GM21619 (cell line): Measurements from ENCODE around the gene FGFR2.

Experiments
- ATAC-seq: cut with Tn5 transposase; IDR thresholded peaks from one replicate; pipeline ENCODE4 v1.9.1; 2021; ENCODE audit not compliant: unreplicated experiment

FGFR2 gene

DNA sequence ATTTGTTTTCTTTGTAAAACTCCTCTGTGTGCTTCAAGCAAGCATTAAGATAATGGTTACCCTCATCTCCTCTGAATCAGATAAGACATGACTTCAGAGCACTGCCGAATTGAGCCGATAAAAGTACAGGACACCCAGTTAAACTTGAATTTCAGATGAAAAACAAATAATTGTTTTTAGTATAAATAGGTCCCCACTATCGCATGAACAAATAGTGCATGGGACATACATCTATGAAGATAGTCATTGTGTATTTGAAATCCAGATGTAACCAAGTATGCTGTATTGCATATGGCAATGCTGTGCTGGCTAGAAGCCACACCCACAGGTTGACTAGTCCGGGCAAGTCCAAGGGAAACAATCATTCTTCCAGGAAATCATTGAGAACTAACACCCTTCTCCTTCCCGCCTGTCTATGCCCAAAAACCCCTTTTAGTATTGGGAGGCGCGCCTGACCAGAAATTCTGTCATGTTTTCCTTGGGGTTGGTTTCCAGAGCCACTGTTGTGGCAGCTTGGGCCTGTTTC lies 12.6 kb upstream of the FGFR2 start:
- no peak for ATAC-seq

GRCh38 chr10:121609426-121610380 lies 11.5 kb upstream of the FGFR2 start:
- no peak for ATAC-seq

DNA sequence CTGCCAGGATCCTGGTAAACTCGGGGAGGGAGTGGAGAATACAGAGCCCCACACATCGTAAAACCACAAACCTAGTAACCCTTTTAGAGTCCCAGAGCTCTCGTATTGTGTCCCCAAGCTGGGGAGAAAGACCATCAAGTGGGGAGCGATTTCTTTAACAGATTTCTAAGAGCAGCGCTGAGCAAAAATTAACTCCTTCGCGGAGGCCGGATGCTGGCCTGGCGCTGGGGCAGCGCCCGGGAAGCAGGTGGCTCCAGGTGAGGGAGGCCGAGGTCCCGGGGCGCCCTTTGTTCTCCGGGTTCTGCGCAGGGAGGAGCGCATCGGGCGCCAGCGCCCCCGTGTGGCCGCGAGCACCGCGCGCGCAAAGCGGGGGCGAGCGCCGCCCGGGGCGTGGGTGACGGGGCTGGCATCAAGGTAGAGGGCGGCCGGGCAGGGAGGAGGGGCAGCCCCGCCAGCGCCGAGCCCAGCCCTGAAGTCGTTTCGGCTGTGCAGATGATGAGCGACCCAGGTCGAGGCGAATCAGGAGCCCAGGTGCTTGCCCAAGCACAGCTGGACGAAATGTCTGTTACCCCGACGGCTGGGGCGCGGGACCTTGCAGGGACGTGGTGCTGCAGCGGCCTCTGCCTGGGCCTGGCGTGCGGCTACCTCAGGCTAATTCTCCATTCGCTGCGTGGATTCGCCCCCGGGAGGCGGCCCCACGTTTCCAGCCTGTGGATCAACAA lies 10.4 kb upstream of the FGFR2 start:
- peak; percentile 78 for ATAC-seq

DNA sequence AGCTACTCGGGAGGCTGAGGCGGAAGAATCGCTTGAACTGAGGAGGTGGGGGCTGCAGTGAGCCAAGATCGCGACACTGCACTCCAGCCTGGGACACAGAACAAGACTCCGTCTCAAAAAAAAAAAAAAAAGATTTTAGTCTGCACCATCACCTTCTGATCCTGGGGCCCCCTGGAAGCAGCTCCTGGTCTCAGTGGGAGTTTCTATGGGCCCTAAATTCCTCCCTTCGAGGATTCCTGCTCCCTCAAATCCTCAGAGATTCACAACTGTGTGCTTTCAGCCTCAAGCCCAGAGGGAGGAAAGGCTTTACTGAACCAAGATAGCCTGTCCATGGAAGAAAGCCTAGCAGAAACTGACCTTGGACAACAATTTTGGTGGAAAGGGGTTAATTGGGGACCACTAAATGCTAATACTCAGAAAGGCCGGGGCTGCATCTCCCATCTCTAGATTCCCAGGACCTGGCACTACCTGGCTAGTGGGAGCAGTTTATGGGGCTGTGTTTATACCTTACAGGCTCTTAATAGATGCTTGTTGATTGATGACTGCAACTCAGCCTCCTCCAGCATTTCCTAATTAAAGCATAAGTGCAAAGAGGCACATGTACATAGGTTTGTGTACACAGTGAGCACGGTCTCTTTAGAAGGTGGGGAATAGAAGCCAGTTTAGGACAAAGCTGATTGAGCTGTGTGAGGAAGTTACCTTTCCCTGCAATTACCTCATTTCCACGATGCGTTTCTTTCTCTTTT lies 9.2 kb upstream of the FGFR2 start:
- no peak for ATAC-seq

DNA sequence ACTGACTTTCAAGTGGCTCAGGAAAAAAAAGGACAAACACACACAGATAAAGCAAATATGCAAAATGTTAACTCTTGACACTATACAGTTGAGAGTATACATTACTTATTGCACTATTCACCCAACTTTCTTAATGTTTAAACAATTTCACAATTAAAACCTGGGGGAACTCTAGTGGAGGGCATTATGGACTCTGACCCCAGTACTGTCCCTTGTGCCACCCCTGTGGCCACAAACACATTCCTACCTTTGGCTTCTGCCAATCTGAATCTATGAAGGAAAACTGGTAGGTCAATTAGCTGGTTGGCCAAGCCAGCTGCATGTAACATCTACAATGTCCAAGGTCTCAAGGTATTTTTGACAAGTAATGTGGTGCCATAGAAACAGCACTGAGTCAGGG lies 7.5 kb upstream of the FGFR2 start:
- ATAC-seq = no peak

DNA sequence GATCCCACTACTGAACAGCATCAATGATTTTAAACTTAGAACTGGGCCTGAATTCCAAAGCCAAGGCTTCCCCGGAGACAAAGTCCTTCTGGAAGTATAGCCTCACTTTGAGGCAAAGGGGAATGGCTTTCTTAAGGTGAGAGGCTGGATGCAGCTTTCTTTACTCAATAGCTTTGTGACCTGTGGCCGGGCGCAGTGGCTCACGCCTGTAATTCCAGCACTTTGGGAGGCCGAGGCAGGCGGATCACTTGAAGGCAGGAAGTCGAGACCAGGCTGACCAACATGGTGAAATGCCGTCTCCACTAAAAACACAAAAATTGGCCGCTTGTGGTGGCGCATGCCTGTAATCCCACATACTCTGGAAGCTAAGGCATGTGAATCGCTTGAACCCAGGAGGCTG lies 3.2 kb upstream of the FGFR2 start:
- no peak for ATAC-seq

GRCh38 chr10:121600611-121601010 lies 2.4 kb upstream of the FGFR2 start:
- no peak for ATAC-seq

DNA sequence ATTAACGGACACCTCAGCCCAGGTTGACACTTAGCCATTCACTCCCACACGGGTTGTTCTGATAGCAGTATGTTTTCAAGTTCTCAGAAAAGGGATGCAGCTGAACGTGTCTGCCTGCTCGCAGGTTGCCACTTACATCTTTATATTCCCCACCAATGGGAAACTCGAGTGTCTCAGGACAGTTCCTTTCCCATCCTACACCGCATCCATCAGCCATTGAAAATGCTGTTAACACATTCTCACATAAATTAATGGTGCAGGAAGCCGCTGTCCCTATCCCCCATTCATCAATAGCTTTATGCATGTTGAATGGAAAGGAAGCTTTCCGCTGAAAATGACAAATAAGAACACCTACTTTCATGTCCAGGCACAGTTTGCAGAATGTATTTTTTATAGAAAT lies 1.7 kb upstream of the FGFR2 start:
- ATAC-seq = no peak

DNA sequence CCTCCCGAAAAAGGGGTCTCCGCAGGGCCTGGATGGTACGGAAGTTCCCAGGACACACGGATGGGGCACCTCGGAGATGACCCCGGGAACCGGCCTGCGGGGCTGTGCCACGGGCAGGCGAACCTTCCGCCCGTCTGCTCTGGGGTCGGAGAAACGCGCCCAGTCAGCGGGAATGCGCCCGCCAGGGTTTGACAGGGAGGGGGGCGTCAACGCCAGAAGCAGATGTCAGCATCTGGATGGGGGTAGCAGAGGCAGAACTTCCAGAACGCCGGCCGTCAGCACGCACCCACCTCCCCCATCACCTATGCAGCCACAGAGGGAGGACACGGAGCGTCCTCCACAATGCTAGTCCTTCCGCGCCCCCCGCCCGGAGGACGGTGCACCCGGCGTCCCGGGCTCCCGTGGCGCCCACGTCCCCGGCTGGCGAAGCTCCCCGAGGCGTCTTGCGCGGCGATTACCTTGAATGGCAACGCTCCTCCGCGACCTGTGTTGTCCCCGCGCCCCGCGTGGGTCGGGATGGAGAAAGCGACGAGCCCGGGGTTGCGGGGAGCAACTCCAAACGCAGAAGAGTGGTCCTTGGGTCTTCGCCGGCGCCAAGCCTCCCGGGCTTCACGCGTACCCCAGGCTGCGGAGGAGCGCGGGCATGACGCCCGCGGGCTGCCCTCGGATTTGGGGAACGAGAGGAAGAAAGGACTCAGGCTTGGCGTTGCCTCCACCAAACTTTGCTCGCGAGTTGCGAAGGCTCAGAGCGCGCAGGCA lies 561 bp downstream of the FGFR2 start:
- no peak for ATAC-seq

DNA sequence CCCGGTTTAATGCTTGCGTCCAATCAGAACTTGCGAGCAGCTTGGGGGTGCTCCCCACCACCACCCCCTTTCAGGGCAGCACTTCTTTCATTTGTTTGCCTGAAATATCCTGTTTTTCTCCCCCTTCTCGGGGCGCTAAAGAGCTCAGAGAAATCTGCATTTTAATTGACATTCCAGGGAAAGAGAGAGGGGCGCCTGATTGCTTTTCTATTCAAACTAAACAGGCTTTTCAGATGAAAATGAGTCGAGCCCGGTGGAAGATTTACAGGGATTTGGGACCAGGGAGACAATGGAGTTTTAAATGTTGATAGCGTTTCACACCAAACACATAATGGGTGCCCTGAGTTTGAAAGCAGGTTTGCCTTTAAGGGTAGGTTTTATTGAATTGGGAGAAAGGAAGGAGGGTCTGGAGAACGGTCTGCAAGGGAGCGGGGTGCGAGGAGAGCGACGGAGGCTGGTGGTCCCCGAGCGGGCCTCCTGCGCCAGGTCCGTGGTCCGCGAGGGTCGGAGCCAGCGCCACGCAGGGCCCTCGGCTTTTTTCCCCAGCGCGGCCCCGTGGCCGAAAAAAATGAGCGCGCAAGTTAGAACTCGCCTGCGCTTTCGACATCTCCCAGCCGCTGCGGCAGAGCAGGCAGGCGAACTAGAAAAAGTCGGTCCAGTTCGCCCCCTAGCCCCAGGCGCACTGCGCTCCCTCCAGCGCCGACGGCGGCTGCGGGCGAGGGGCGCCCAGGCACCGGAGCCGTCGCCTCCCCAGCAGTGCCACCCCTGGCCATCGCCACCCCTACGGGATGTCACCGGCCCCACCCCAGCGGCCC lies 1.3 kb downstream of the FGFR2 start:
- no peak for ATAC-seq

DNA sequence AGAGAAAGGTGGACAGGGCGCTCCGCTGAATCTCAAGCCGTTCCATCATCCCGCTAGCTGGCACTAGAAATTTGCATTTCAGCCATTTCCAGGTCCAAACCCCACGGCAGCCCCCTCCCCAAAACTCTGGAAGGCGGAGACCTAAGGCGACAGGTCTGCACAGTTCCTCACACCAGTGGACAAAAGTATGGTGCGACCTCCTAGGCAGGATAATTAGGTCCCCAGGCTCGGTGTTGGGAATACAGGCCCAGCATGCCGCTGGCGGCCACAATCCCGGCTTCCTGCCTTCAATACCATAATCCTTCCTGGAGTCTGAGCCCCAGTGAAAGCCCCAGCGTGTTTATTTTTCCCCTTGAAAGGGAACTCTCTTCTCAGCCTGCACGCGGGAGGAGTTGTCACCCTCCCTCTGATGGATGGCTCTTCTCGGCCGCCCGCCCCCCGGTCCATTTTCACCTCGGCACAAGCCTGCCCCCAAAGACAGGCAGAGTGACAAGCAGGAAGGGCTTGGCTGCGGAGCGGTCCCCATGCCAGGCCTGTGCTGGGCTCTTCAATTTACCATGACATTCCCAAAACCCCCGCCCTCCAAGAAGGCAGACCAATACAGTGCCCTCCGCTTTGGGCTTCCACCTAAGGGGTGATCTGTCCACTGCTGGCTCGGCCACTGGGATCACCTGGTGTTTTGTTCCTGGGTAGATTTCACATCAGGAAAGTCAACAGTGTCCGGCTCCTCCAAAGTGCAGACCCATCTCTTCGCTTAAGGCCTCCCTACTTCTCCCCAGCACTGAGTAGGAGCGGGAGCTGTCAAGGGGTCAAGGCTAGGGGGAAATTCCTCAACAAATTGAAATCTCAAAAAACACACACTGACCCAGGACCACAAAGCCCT lies 2.2 kb downstream of the FGFR2 start:
- no peak for ATAC-seq

DNA sequence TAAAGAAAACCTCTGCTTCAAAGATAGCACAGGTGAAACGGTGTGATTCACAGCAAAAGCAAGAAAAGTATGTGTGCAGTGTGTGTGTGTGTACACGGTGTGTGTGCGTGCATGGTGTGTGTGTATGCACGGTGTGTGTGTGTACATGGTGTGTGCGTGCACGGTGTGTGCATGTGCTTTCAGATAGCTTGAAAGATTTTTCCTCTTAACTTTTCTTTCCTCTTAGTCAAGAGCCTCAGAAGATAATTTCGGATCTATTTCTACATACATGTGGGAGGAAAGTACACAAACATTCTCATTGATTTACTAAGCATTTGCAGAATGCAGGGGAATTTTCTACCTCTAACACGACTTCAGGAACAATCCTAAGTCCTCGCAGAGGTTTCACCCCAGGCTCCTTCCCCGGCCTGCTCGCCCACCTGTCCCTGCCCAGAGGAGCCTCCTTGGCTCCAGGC lies 2.9 kb downstream of the FGFR2 start:
- ATAC-seq = no peak

DNA sequence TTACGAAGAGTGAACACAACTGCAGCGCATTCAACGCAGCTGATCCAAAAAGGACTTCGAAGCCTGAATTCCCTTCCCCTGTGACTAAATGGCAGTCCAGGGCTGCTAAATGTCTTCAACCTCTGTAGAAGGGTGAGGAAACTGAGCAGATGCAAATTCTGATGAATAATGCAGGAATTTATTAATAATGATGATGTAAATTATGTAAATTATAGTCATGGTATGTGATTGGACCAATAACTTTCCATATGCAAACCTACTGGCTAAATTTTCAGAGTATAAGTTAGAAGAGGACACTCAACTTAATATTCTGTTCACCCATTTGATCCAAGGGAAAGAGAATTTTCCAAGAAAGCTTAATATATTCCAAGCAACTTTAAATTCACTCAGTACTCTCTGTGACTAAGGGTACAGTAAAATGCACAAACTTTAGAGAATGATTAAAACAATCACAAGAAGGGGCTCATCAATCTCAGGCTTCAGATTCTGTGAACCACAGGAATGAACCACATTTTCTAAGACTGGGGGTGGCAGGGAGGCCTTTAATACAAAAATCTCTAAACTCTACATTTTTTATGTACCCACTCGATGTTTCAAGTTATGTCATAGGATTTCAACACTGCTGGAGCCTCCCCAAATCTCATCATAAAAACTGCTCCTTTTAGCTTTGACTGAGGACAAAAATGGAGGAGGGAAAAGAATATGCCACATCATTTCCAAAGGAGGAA lies 3.5 kb downstream of the FGFR2 start:
- no peak for ATAC-seq

GRCh38 chr10:121594076-121594475 lies 4.2 kb downstream of the FGFR2 start:
- no peak for ATAC-seq

DNA sequence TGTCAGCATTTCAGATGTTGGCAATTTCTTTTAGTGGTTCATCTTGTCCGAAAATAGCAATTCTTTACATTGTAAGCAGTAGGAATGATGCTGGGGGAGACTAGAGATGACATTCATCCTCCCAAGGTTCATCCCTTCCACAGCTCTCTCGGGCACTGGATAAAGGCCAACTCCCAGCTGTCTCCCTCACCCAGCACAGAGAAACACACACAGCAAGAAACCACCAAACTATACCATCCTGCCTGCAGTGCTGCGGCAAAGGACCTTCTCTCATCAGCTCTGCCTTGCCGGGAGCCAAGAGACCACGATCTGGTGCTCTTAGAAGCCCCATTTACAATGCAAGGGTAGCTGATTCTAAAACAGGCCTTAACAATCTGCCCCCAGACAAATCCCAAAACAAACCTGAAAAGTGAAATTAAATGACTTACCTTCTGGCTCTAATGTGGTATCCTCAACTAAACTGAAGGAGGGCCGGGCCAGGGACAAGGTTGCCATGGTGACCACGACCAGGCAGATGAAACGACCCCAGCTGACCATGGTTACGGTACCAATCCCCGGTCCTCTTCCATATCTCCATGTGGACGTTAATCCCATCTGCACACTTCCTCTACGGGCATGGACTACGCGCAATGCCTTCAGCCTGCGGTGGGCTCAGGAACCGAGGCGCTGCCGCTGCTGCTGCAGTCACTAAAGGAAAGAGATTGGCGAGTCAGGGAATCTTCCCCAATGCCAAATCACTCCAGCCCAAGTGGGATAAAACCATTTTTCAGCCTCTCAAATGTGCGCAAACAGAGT lies 4.8 kb downstream of the FGFR2 start:
- no peak for ATAC-seq

GRCh38 chr10:121592155-121592890 lies 5.9 kb downstream of the FGFR2 start:
- no peak for ATAC-seq

DNA sequence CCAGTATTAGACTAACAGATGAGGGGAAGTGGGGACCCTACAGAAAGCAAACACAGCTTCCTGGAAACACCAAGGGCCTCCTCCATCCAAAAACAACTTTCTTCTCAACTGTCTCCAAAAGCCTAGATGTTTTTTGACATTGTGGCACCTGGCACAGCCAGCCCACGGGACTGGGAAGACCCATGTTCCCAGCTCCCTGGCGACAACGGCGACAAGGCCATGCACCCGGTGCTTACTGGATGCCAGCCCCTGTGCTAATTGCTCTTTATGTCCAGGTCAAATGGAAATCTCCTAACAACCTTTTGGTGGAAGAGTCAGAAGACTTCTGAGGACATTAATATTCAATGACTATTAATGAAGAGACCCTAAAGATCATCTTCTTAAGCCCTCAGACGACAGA lies 7.1 kb downstream of the FGFR2 start:
- ATAC-seq = no peak
